NK-92 treated with Interleukin-12 subunit alpha and Interleukin-12 subunit beta, amount 100 ng/mL, for 24 hours (cell line): ENCODE data around the gene PPFIBP2.
A peak's percentile ranks its signal among the peaks of the same experiment; 100 is the strongest.
"Not testable (repeated sequence)": the region's sequence is repeated elsewhere in the genome, so short reads cannot be mapped to it uniquely, and the experiment has no call there.

Experiments
- DNase-seq: peaks from one replicate; lab custom pipeline; 2025; lab: John Stamatoyannopoulos, UW

The PPFIBP2 gene

DNA sequence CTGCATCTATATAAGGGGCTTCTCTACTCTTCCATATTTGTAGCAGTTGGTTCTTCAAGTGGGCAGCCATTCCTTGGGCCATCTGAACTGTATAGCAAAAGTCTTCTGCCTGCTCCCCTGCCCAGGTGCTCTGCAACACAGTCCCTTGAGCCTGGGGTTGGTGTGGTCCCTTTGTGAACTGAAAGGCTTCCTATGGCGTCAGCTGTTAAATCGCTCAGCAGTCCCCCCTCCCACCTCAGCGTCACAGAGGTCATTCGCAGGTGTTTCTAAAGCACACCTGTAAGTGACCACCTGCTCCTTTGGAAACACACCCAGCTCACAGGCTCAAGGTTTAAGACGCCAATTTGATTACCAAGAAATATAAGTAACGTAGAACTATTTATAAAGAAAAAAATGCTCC, 122.6 kb downstream of the PPFIBP2 start:
- DNase-seq = no peak

DNA sequence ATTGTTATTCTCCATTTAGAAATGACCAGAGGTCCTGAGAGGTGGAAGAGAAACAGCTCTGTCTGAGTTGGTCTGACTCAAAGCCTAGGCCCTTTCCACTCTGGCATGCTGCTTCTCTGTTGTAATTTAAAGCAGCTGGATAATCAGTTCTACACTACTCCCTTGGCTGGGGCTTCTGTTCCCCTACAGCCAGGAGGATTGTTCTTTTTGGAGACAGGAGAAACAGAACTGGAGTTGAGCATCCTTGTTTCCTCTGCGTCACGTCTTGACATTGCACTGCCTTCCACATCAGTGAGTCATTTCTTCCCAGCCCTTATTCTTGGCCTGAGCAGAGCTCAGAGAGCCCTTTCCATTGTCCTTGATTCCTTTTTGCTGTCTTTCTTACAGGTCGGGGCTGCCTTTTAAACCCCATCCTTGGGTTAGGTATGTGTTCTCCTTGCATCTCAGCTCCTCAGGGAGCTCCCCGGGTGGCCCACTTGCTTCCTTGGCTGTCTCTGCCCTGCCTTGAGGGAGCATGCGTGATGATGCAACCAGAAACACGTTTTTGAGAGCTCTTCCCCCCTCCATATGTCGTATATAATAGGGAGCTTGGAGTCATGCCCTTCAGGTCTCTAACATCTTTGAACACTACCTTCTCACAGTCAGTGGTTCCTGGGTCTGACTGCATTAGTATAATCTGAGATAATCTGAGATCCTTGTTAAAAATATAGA, 123.8 kb downstream of the PPFIBP2 start:
- DNase-seq = no peak

GRCh38 chr11:7638710-7639642, 125.2 kb downstream of the PPFIBP2 start:
- DNase-seq = no peak

- no peak for DNase-seq
These were observed 125.8 kb downstream of the PPFIBP2 start for GRCh38 chr11:7639643-7640025.

GRCh38 chr11:7640816-7641215, 127.0 kb downstream of the PPFIBP2 start:
- no peak for DNase-seq

DNA sequence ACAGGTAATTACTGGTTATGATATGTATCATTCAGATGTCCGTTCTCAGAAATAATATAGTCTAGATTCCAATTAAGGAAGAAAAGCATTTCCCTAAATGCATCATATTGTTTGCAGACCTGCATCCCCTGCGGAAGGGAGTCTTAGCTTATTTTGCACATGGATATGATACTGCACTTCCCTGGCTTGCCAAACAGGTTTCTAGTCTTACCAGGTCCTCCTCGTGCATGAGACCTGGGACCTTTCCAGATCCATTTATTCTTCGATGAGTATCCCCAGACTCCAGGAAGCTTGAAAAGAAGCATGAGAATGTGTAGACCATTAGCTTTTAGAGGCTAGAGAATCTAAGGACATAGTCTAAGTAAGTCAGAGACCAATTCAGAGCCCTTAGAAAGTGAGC, 128.9 kb downstream of the PPFIBP2 start:
- no peak for DNase-seq

GRCh38 chr11:7643314-7643713, 129.5 kb downstream of the PPFIBP2 start:
- DNase-seq = no peak

DNA sequence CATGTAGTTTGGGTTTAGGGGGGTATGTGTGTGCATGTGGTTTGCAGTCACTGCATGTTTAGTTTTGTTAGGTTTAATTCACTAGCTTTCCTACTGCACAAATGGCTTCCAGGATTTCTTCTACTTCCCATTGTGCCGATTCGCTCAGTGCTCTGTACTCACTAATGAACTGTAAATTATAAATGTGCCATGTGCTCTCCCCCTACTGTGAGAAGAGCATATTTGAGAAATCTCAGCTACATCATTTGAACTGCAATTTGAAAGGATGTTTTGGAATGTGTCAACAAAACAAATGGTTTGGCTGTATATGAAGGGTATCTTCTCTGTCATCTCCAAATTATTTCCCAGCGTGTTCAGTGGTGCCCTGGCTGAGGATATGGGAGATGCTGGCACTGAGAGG, 131.4 kb downstream of the PPFIBP2 start:
- no peak for DNase-seq

DNA sequence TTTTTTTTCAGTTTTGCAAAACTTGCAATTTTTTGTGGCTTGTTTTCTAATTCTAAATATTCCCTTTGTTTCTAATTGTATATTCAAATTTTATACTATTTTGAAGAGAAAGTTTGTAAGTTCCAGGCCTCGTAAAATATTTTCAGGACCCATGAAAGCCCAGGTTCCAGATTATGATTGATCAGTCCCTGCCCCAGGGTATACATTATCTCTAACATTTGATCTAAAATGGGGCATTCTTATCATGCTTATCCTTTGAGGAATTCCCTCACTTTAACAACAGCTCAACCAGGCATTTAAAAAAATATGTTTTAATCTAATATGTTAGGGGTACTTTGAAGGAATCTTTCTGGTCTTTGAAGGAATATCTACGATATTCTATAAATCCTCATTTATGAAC, 133.1 kb downstream of the PPFIBP2 start:
- DNase-seq = no peak

- DNase-seq = no peak
These were observed 134.5 kb downstream of the PPFIBP2 start for GRCh38 chr11:7648264-7648663.

DNA sequence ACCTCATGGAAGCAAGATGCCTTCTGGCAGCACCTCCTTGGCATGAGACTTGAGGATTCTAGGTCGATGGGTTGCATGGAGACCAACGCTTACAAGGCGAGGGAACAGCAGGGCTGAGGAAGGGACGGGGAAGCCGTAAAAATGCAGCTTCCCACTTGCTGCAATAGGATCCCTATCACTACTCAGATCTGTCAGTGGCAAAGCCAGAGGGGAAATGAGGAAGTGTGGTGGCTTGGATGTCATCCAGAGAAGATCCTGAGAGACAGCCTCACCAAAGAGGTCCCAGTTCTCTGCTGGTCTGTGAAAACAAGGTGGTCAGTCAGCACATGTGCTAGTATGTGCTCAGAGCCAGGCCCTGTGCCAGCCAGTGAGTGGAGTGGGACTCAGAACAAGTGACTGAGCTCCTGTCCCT, 137.3 kb downstream of the PPFIBP2 start:
- no peak for DNase-seq

DNA sequence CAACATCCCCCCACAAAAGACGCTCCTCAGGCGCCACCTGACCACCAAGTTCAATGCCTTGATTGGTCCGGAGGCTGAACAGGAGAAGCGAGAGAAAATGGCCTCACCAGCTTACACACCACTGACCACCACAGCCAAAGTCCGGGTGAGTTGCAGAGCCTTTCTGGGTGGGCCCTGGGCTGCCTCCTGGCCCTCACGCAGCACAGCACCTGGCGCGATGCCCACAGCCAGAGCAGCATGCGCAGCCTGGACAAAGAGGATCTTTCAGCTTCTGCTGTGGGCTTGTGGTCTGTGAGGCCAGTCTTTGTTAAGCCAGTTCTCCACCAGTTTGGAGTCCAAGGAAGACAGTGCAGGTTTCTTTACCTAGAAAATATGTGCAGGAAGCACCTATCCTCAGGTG, 137.9 kb downstream of the PPFIBP2 start:
- no peak for DNase-seq

GRCh38 chr11:7654195-7654705, 140.5 kb downstream of the PPFIBP2 start:
- DNase-seq = no peak

- no peak for DNase-seq
These were observed 141.7 kb downstream of the PPFIBP2 start for GRCh38 chr11:7655253-7656217.

- DNase-seq = no peak
These were observed 142.9 kb downstream of the PPFIBP2 start for GRCh38 chr11:7656704-7657103.

DNA sequence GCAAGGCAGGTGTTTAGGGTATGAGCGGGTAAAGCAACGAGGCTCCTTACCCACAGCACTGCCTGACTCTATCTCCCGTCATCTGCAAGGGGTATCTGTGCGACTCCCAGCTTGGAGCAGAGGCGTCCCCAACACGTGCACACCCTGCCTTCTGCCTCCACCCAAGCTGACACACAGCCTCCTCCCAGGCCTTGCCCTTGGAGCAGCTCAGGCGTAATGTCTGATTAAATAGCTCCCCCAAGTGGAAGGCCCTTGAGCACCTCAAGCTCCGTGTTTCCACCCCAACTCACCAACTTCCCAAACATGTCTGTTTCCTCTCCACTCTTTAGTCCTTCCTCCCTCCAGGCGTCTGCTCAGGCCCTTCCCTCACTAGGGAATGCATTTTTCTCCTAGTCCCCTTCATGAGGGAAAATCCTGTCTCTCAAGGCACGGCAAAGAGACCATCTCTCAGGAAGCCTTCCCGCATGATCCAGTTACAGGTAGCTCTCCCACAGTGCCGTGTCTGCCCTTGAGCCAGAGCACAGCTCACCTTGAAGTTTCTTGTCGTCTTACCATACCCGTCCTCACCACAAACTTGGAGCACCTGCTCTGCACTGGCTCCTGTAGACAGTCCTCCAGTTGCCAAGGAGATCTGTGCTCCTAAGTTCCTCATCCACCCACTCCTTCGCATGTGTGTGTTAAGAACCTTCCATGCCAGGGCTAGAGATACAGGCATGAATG, 143.7 kb downstream of the PPFIBP2 start:
- DNase-seq = no peak

DNA sequence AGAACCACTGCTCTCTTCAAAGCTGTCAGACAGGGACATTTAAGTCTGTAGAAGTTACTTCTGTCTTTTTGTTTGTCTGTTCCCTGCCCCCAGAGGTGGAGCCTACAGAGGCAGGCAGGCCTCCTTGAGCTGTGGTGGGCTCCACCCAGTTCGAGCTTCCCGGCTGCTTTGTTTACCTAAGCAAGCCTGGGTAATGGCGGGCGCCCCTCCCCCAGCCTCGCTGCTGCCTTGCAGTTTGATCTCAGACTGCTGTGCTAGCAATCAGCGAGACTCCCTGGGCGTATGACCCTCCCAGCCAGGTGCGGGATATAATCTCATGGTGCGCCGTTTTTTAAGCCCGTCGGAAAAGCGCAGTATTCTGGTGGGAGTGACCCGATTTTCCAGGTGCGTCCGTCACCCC, 149.7 kb downstream of the PPFIBP2 start:
- not testable (repeated sequence) for DNase-seq

- DNase-seq = no peak
These were observed 151.1 kb downstream of the PPFIBP2 start for GRCh38 chr11:7664867-7665266.

DNA sequence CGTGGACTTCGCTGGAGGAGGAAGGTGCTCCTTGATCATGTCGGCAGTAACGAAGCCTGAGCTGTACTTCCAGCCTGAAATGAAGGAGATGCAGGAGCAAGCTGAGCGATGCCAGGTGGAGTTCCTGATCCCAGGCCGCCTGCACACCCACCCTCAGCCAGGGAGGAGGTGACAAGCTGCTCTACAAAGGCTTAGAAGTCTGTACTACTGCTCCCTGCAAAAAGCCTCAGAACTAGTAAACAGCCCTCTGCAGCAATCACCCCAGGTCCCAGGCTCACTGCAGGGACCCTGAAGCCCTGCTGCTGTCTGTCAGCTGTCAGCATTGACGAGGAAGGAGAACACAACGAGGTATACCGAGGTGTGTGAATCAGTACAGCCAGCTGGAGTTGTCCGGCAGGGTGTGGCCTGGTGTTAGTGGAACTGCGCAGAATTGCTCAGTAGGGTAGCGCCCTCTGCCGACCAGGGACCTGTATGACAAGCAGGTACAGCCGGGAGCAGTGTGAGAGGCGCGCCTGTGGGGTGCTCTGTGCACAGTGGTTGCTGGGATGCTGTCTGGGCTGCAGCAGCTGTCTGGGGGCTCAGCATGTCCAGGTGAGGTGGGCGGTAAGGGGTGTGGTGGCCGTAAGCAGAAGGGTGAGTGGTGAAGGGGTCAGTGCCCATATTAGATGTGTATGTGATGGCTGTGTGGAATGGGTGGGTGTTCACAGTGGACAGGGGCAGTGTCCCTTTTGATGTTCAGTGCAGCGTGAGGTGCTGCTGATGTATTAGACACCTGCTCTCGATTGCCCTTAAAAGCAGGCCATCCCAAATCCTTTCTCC, 151.9 kb downstream of the PPFIBP2 start:
- DNase-seq = peak; percentile 55

- no peak for DNase-seq
These were observed 152.6 kb downstream of the PPFIBP2 start for GRCh38 chr11:7666292-7666866.
